Activated CD4-positive, alpha-beta memory T cell treated with anti-CD3 and anti-CD28 coated beads, Interleukin-2, amount 10 ng/mL, durations not matched to agents 7 days and 5 days (primary cell): ENCODE results near the gene DIPK2B. TPM values are rescaled to one million over a fixed set of nuclear protein-coding genes. Genes with fewer than 3 reads are reported as not detected.

ENCODE experiments used
- CTCF ChIA-PET: fragments of 350-600 bp; sonication (Branson Sonifier 250); formaldehyde crosslinking; loops from one replicate; lab custom pipeline; 2021; ENCODE audit warnings: antibody characterized with exemption, inconsistent platforms; lab: Charles Lee
- POLR2A ChIA-PET: fragments of 350-600 bp; sonication (Branson Sonifier 250); formaldehyde crosslinking; loops from one replicate; lab custom pipeline; 2021; ENCODE audit warnings: antibody characterized with exemption; lab: Charles Lee
- DNase-seq: peaks from one replicate; pipeline ENCODE4 v3.0.0-alpha.2; 2020
- H3K27ac Mint-ChIP-seq: one replicate; pipeline ENCODE4 v1.8.0; 2021; ENCODE audit warnings: mild to moderate bottlenecking, mixed read lengths
- H3K27me3 Mint-ChIP-seq: one replicate; pipeline ENCODE4 v1.8.0; 2021; ENCODE audit warnings: mixed read lengths
- H3K36me3 Mint-ChIP-seq: one replicate; pipeline ENCODE4 v1.8.0; 2021; ENCODE audit warnings: low read depth, mixed read lengths
- H3K4me1 Mint-ChIP-seq: one replicate; pipeline ENCODE4 v1.8.0; 2021; ENCODE audit warnings: mixed read lengths
- H3K4me3 Mint-ChIP-seq: one replicate; pipeline ENCODE4 v1.8.0; 2021; ENCODE audit warnings: mild to moderate bottlenecking, mixed read lengths
- H3K9me3 Mint-ChIP-seq: one replicate; pipeline ENCODE4 v1.8.0; 2021; ENCODE audit warnings: mixed read lengths
- total RNA-seq, 2 experiments: library from RNA; stranded (reverse); gene quantifications; one replicate each; pipeline ENCODE4 v1.2.3, GENCODE V29; 2021

DIPK2B gene
- not detected for total RNA-seq

- Mint-ChIP-seq H3K4me1 (no peaks in the 10 kb centered on the region), H3K27ac (no peak within 1 kb of the TSS), H3K4me3 (no peak within 1 kb of the TSS), H3K27me3 (peaks cover 11% of the 10 kb centered on the region), H3K36me3 (no peaks in the 10 kb centered on the region), H3K9me3 (no peaks in the 10 kb centered on the region)
- ChIA-PET CTCF (no interaction called here), POLR2A (no interaction called here)
- no peak for DNase-seq
Observed at GRCh38 chrX:45200741-45201234, at the start of gene DIPK2B. Gene DIPK2B (minus strand): TSS chrX:45200876. CDS start chrX:45200826, 50 bp downstream.

- CTCF ChIA-PET, result no interaction called here
- H3K36me3 Mint-ChIP-seq, result no peaks in the 10 kb centered on the region
Observed at GRCh38 chrX:45240301-45240700, 39.6 kb upstream of the DIPK2B start.

GRCh38 chrX:45238489-45238888 lies 37.8 kb upstream of the DIPK2B start:
- Mint-ChIP-seq H3K27ac (no peak overlapping the region), H3K9me3 (peaks cover under 1% of the 10 kb centered on the region), H3K4me1 (no peaks in the 10 kb centered on the region), H3K27me3 (no peaks in the 10 kb centered on the region), H3K4me3 (no peak overlapping the region), H3K36me3 (no peaks in the 10 kb centered on the region)
- DNase-seq, result no peak
- ChIA-PET CTCF (no interaction called here), POLR2A (no interaction called here)

More at GRCh38 chrX:45240301-45240700, 39.6 kb upstream of the DIPK2B start:
- H3K4me1 Mint-ChIP-seq, result no peaks in the 10 kb centered on the region
- H3K27ac Mint-ChIP-seq, result no peak overlapping the region
- H3K4me3 Mint-ChIP-seq, result no peak overlapping the region
- POLR2A ChIA-PET, result no interaction called here
- no peaks in the 10 kb centered on the region for H3K9me3 Mint-ChIP-seq
- H3K27me3 Mint-ChIP-seq, result peaks cover 6% of the 10 kb centered on the region
- no peak for DNase-seq

- H3K4me3 Mint-ChIP-seq, result no peak overlapping the region
- CTCF ChIA-PET, result no interaction called here
Observed at GRCh38 chrX:45233531-45233930, 32.9 kb upstream of the DIPK2B start.

GRCh38 chrX:45232139-45232538 lies 31.5 kb upstream of the DIPK2B start:
- POLR2A ChIA-PET, result no interaction called here
- Mint-ChIP-seq H3K9me3 (peaks cover 8% of the 10 kb centered on the region), H3K36me3 (no peaks in the 10 kb centered on the region), H3K4me1 (peaks cover 13% of the 10 kb centered on the region), H3K4me3 (no peak overlapping the region), H3K27ac (no peak overlapping the region), H3K27me3 (no peaks in the 10 kb centered on the region)
- CTCF ChIA-PET, result no interaction called here
- DNase-seq, result peak; percentile 16

More at GRCh38 chrX:45233531-45233930, 32.9 kb upstream of the DIPK2B start:
- H3K4me1 Mint-ChIP-seq, result peaks cover 13% of the 10 kb centered on the region
- POLR2A ChIA-PET, result no interaction called here
- no peak for DNase-seq
- H3K9me3 Mint-ChIP-seq, result peaks cover 8% of the 10 kb centered on the region
- no peak overlapping the region for H3K27ac Mint-ChIP-seq
- no peaks in the 10 kb centered on the region for H3K27me3 Mint-ChIP-seq
- H3K36me3 Mint-ChIP-seq, result no peaks in the 10 kb centered on the region

- no peak for DNase-seq
- Mint-ChIP-seq H3K36me3 (no peaks in the 10 kb centered on the region), H3K4me1 (peaks cover 13% of the 10 kb centered on the region), H3K9me3 (peaks cover 8% of the 10 kb centered on the region), H3K27me3 (no peaks in the 10 kb centered on the region), H3K4me3 (no peak overlapping the region), H3K27ac (no peak overlapping the region)
- ChIA-PET POLR2A (no interaction called here), CTCF (no interaction called here)
Observed at GRCh38 chrX:45230410-45230809, 29.7 kb upstream of the DIPK2B start.

GRCh38 chrX:45229348-45229747 lies 28.7 kb upstream of the DIPK2B start:
- Mint-ChIP-seq H3K36me3 (no peaks in the 10 kb centered on the region), H3K4me1 (peaks cover 13% of the 10 kb centered on the region)
- POLR2A ChIA-PET, result no interaction called here

GRCh38 chrX:45228126-45228525 lies 27.4 kb upstream of the DIPK2B start:
- no peak for DNase-seq
- ChIA-PET POLR2A (no interaction called here), CTCF (no interaction called here)
- Mint-ChIP-seq H3K4me1 (peaks cover 13% of the 10 kb centered on the region), H3K36me3 (no peaks in the 10 kb centered on the region), H3K9me3 (peaks cover 4% of the 10 kb centered on the region), H3K27me3 (no peaks in the 10 kb centered on the region), H3K4me3 (no peak overlapping the region), H3K27ac (no peak overlapping the region)

More at GRCh38 chrX:45229348-45229747, 28.7 kb upstream of the DIPK2B start:
- Mint-ChIP-seq H3K4me3 (no peak overlapping the region), H3K9me3 (peaks cover 8% of the 10 kb centered on the region), H3K27me3 (no peaks in the 10 kb centered on the region), H3K27ac (no peak overlapping the region)
- CTCF ChIA-PET, result no interaction called here
- no peak for DNase-seq

- H3K36me3 Mint-ChIP-seq, result no peaks in the 10 kb centered on the region
- peaks cover 12% of the 10 kb centered on the region for H3K27me3 Mint-ChIP-seq
- ChIA-PET CTCF (no interaction called here), POLR2A (no interaction called here)
- no peak overlapping the region for H3K27ac Mint-ChIP-seq
- no peak overlapping the region for H3K4me3 Mint-ChIP-seq
- H3K9me3 Mint-ChIP-seq, result no peaks in the 10 kb centered on the region
- H3K4me1 Mint-ChIP-seq, result no peaks in the 10 kb centered on the region
- DNase-seq, result no peak
Observed at GRCh38 chrX:45208121-45208856, 7.6 kb upstream of the DIPK2B start.

- Mint-ChIP-seq H3K9me3 (no peaks in the 10 kb centered on the region), H3K27me3 (peaks cover 16% of the 10 kb centered on the region), H3K4me3 (no peak overlapping the region), H3K4me1 (no peaks in the 10 kb centered on the region), H3K27ac (no peak overlapping the region), H3K36me3 (no peaks in the 10 kb centered on the region)
- DNase-seq, result no peak
- ChIA-PET CTCF (no interaction called here), POLR2A (no interaction called here)
Observed at GRCh38 chrX:45202171-45202570, 1.5 kb upstream of the DIPK2B start.

- ChIA-PET POLR2A (no interaction called here), CTCF (no interaction called here)
- Mint-ChIP-seq H3K27me3 (peaks cover 8% of the 10 kb centered on the region), H3K4me3 (no peak overlapping the region), H3K36me3 (no peaks in the 10 kb centered on the region), H3K4me1 (no peaks in the 10 kb centered on the region), H3K27ac (no peak overlapping the region), H3K9me3 (no peaks in the 10 kb centered on the region)
- DNase-seq, result no peak
Observed at GRCh38 chrX:45198706-45199105, 2.0 kb downstream of the DIPK2B start.

- no peaks in the 10 kb centered on the region for H3K9me3 Mint-ChIP-seq
- no peak overlapping the region for H3K4me3 Mint-ChIP-seq
- H3K27ac Mint-ChIP-seq, result no peak overlapping the region
- peaks cover 8% of the 10 kb centered on the region for H3K27me3 Mint-ChIP-seq
- CTCF ChIA-PET, result no interaction called here
- POLR2A ChIA-PET, result no interaction called here
- H3K4me1 Mint-ChIP-seq, result no peaks in the 10 kb centered on the region
- no peaks in the 10 kb centered on the region for H3K36me3 Mint-ChIP-seq
- no peak for DNase-seq
Observed at GRCh38 chrX:45198301-45198700, 2.4 kb downstream of the DIPK2B start.

GRCh38 chrX:45196701-45197100 lies 4.0 kb downstream of the DIPK2B start:
- Mint-ChIP-seq H3K9me3 (no peaks in the 10 kb centered on the region), H3K27ac (no peak overlapping the region), H3K4me1 (no peaks in the 10 kb centered on the region), H3K36me3 (no peaks in the 10 kb centered on the region), H3K4me3 (no peak overlapping the region), H3K27me3 (peaks cover 3% of the 10 kb centered on the region)
- ChIA-PET POLR2A (no interaction called here), CTCF (no interaction called here)
- no peak for DNase-seq

- ChIA-PET POLR2A (no interaction called here), CTCF (no interaction called here)
- H3K4me3 Mint-ChIP-seq, result no peak overlapping the region
- H3K27ac Mint-ChIP-seq, result no peak overlapping the region
- no peaks in the 10 kb centered on the region for H3K36me3 Mint-ChIP-seq
- H3K9me3 Mint-ChIP-seq, result no peaks in the 10 kb centered on the region
- no peak for DNase-seq
- H3K27me3 Mint-ChIP-seq, result no peaks in the 10 kb centered on the region
- H3K4me1 Mint-ChIP-seq, result peaks cover 11% of the 10 kb centered on the region
Observed at GRCh38 chrX:45191820-45192409, 8.8 kb downstream of the DIPK2B start.
